CD4-positive, CD25-positive, alpha-beta regulatory T cell (primary cell): ENCODE results near the gene FILIP1L. TPM values are rescaled to one million over a fixed set of nuclear protein-coding genes. Genes with fewer than 3 reads are reported as not detected.
A peak's percentile ranks its signal among the peaks of the same experiment; 100 is the strongest.

Source experiments
- ATAC-seq, 2 donors: fragments of 150-1000 bp; cut with Tn5 transposase; one replicate each; pipeline ENCODE4 v1.10.0; 2021; ENCODE audit warnings: low read depth in 2 of 2, moderate number of reproducible peaks in 2 of 2, moderate library complexity in 1 of 2
- DNase-seq, 3 donors: peaks; one replicate each; pipeline versions ENCODE4 v3.0.0 to v3.0.0-alpha.2; 2012 to 2022; ENCODE audit warnings: mixed read lengths in 1 of 3
- H3K27ac ChIP-seq: one replicate; pipeline ENCODE4 v1.7.0; 2013; ENCODE audit warnings: mild to moderate bottlenecking, low read length; ENCODE audit not compliant: insufficient read depth, poor library complexity, severe bottlenecking
- H3K27me3 ChIP-seq: one replicate; pipeline ENCODE4 v1.7.0; 2013; ENCODE audit warnings: low read length; ENCODE audit not compliant: control insufficient read depth, insufficient read depth
- H3K36me3 ChIP-seq: one replicate; pipeline ENCODE4 v1.7.0; 2013; ENCODE audit warnings: mild to moderate bottlenecking, low read length, moderate library complexity; ENCODE audit not compliant: control insufficient read depth, insufficient read depth
- H3K4me1 ChIP-seq: 2 replicates; pipeline ENCODE4 v1.7.0; 2013; ENCODE audit warnings: mild to moderate bottlenecking, low read length; ENCODE audit not compliant: insufficient read depth, control insufficient read depth, poor library complexity, severe bottlenecking
- H3K4me3 ChIP-seq: one replicate; pipeline ENCODE4 v1.7.0; 2013; ENCODE audit warnings: low read depth, mild to moderate bottlenecking, low read length, moderate library complexity
- H3K9me3 ChIP-seq, 2 experiments: 1 replicate in 1 of 2; 2 replicates in 1 of 2; pipeline ENCODE4 v1.7.0; 2013; ENCODE audit warnings: low read length in 2 of 2, mild to moderate bottlenecking in 1 of 2, moderate library complexity in 1 of 2; ENCODE audit not compliant: control insufficient read depth in 2 of 2
- H3K27ac Mint-ChIP-seq, 3 donors: one replicate each; pipeline ENCODE4 v1.8.0; 2020 to 2022; ENCODE audit warnings: mild to moderate bottlenecking in 3 of 3, mixed read lengths in 3 of 3, moderate library complexity in 2 of 3
- H3K27me3 Mint-ChIP-seq: one replicate; pipeline ENCODE4 v1.8.0; 2022; ENCODE audit warnings: mild to moderate bottlenecking, mixed read lengths
- H3K36me3 Mint-ChIP-seq: one replicate; pipeline ENCODE4 v1.8.0; 2020; ENCODE audit warnings: mixed read lengths
- H3K4me1 Mint-ChIP-seq, 4 donors: one replicate each; pipeline ENCODE4 v1.8.0; 2020 to 2022; ENCODE audit warnings: mixed read lengths in 4 of 4, mild to moderate bottlenecking in 1 of 4
- H3K4me3 Mint-ChIP-seq, 4 donors: one replicate each; pipeline ENCODE4 v1.8.0; 2020 to 2022; ENCODE audit warnings: mild to moderate bottlenecking in 4 of 4, mixed read lengths in 4 of 4, moderate library complexity in 3 of 4
- H3K9me3 Mint-ChIP-seq, 7 donors: one replicate each; pipeline ENCODE4 v1.8.0; 2020 to 2022; ENCODE audit warnings: mixed read lengths in 7 of 7, mild to moderate bottlenecking in 3 of 7, moderate library complexity in 2 of 7
- polyA plus RNA-seq, 4 donors: library from polyadenylated mRNA; unstranded; fragments of 300-500 nt; fragmentation: Illumina TruSeq; gene quantifications; one replicate each; pipeline ENCODE4 v1.2.3, GENCODE V29; 2021
- total RNA-seq: library from RNA; stranded (reverse); gene quantifications from one replicate; pipeline ENCODE4 v1.2.3, GENCODE V29; 2022

Gene FILIP1L
- total and polyA plus RNA-seq, 5 donors from 2014 or later = 0.37 to 1.0 (median 0.65) TPM; not detected in 2

DNA sequence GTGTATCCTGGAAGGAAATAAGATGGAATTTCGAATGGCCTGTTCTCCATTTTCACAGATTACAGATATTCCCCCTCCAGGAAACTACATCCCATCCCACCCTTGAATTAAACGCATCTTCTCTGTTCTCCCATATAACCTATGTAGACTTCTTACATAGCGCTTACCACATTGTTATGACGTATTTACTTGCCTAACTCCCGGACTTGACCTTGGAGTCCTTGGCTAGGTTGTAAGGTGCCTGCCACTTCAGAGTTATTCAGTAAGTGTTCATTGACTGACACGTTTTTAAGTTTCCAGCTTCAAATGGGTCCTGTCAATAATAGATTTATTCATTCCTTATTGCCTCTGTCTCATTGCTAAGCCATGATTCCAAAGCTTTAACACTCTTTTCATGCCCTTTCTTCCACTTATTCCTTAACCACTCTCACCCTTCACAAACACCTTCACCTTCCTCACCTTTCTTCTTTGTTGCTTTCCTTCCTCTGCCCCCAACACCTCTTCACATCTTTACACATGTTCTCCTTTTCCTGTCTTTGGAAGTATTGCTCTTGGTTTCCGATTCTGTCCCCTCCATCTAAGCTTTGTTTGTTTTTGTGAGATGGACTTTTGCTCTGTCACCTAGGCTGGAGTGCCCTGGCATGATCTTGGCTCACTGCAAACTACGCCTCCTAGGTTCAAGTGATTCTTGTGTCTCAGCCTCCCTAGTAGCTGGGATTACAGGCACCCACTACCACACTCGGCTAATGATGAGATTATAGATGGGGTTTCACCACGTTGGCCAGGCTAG is 158.3 kb downstream of the FILIP1L start:
- no peaks in the 10 kb centered on the region for H3K9me3 ChIP-seq
- ATAC-seq (no peak), DNase-seq (no peak)
- no peak overlapping the region for H3K27ac Mint-ChIP-seq
- H3K27me3 Mint-ChIP-seq = no peaks in the 10 kb centered on the region
- no peak overlapping the region for H3K4me3 ChIP-seq
- H3K27ac ChIP-seq = no peak overlapping the region
- H3K4me1 Mint-ChIP-seq = peaks cover 0 to 10% (median 4%) of the 10 kb centered on the region in 4 donors
- H3K4me1 ChIP-seq = no peaks in the 10 kb centered on the region
- H3K36me3 ChIP-seq = no peaks in the 10 kb centered on the region
- peaks cover 4% of the 10 kb centered on the region for H3K36me3 Mint-ChIP-seq
- H3K9me3 Mint-ChIP-seq = no peaks in the 10 kb centered on the region
- no peak overlapping the region for H3K4me3 Mint-ChIP-seq
- H3K27me3 ChIP-seq = no peaks in the 10 kb centered on the region

DNA sequence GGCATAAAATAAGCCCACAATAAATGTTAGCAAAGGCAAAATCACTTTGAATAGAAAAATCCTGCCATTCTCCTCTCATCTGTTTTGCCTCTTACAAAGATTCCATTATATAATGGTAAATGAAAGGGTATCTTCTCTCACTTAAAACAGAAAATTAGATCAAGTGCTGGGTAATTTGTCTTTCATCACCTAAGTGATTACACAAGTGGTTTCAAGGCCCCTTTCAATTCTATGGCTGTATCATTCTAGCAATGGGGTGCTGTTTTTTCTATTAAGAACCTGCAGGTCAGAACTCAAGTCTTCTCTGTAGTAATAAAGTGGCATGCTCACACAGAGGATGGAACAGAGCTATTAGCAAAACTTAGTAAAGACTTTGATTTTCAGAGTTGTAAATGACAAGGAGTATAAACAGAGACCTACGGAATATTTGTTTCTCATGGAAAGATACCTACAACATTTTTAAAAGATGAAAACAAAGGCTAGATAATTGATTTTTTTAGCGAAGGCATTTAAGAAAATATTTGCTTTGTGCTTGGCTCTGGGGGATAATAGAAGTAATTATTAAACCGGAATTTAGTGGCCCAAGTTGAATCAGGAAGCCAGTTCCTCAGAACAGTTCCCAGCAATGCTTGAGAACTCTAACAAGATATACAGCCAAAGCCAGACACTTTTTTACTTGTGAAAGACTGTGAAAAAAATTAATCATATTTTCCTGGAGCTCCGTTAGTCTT is 159.2 kb downstream of the FILIP1L start:
- H3K27me3 Mint-ChIP-seq = no peaks in the 10 kb centered on the region
- DNase-seq = no peak

DNA sequence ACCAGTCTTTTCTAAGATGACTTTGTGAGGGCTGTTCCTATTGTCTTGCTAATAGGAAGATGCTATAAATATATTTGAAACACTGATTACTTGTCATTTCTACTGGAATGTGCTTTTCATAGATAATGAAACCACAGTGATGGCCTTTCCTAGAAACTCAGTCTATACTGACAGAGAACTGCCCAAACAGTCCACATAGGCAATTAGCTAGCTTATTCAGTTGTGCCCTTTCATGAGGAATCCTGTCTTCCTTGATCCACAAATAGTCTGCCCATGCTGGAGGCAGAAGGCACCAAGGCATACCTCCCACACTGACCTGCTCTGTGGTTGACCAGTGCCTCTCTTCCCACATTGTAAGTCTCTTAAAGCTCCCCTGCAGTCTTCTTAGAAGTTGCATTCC is 160.7 kb downstream of the FILIP1L start:
- H3K9me3 Mint-ChIP-seq = no peaks in the 10 kb centered on the region
- DNase-seq (no peak), ATAC-seq (no peak)
- peaks cover 0 to 10% (median 4%) of the 10 kb centered on the region in 4 donors for H3K4me1 Mint-ChIP-seq
- no peaks in the 10 kb centered on the region for H3K4me1 ChIP-seq
- H3K27me3 ChIP-seq = no peaks in the 10 kb centered on the region
- no peak overlapping the region for H3K4me3 Mint-ChIP-seq
- no peak overlapping the region for H3K27ac ChIP-seq
- H3K27ac Mint-ChIP-seq = peak overlapping the region in 1 of 3 donors; percentile 20
- H3K36me3 ChIP-seq = no peaks in the 10 kb centered on the region
- no peaks in the 10 kb centered on the region for H3K9me3 ChIP-seq
- peaks cover 4% of the 10 kb centered on the region for H3K36me3 Mint-ChIP-seq
- no peaks in the 10 kb centered on the region for H3K27me3 Mint-ChIP-seq
- no peak overlapping the region for H3K4me3 ChIP-seq

More for the DNA sequence above, 159.2 kb downstream of the FILIP1L start:
- Mint-ChIP-seq H3K4me3 (no peak overlapping the region), H3K27ac (no peak overlapping the region), H3K9me3 (no peaks in the 10 kb centered on the region), H3K4me1 (peaks cover 0 to 10% (median 4%) of the 10 kb centered on the region in 4 donors), H3K36me3 (peaks cover 4% of the 10 kb centered on the region)
- no peak for ATAC-seq
- no peak overlapping the region for H3K4me3 ChIP-seq
- no peaks in the 10 kb centered on the region for H3K9me3 ChIP-seq
- H3K27ac ChIP-seq = no peak overlapping the region
- no peaks in the 10 kb centered on the region for H3K4me1 ChIP-seq
- no peaks in the 10 kb centered on the region for H3K36me3 ChIP-seq
- no peaks in the 10 kb centered on the region for H3K27me3 ChIP-seq

- peaks cover 0 to 10% (median 3%) of the 10 kb centered on the region in 4 donors for H3K4me1 Mint-ChIP-seq
- Histone ChIP-seq H3K36me3 (no peaks in the 10 kb centered on the region), H3K9me3 (no peaks in the 10 kb centered on the region), H3K4me1 (no peaks in the 10 kb centered on the region), H3K27ac (no peak overlapping the region), H3K4me3 (no peak overlapping the region), H3K27me3 (no peaks in the 10 kb centered on the region)
- no peaks in the 10 kb centered on the region for H3K27me3 Mint-ChIP-seq
- no peak overlapping the region for H3K27ac Mint-ChIP-seq
- no peak overlapping the region for H3K4me3 Mint-ChIP-seq
- DNase-seq (no peak), ATAC-seq (no peak)
- H3K36me3 Mint-ChIP-seq = no peaks in the 10 kb centered on the region
- no peaks in the 10 kb centered on the region for H3K9me3 Mint-ChIP-seq
Measured at GRCh38 chr3:99952306-99952705, 162.0 kb downstream of the FILIP1L start.

DNA sequence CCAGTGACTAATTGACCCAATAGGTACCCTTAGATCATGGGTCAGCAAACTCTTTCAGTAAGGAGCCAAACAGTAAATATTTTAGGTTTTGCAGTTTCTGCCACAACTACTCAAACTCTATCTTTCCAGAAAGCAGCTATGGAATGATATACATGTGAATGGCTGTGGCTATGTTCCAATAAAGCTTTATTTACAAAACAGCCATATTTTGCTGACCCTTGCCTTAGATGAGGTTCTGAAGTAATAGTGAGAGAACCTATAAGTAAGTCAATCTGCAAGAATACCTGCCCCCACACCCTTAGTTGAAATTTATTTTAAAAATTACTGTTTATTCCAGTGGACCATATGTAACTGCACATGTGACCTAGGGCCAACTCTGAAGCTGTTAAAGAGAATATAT is 162.6 kb downstream of the FILIP1L start:
- no peaks in the 10 kb centered on the region for H3K36me3 ChIP-seq
- peaks cover 0 to 8% (median 3%) of the 10 kb centered on the region in 4 donors for H3K4me1 Mint-ChIP-seq
- DNase-seq = no peak

GRCh38 chr3:99950921-99951320 is 163.4 kb downstream of the FILIP1L start:
- DNase-seq = no peak
- Mint-ChIP-seq H3K9me3 (no peaks in the 10 kb centered on the region), H3K27ac (no peak overlapping the region), H3K4me1 (peaks cover 0 to 5% (median 1%) of the 10 kb centered on the region in 4 donors), H3K27me3 (no peaks in the 10 kb centered on the region), H3K36me3 (no peaks in the 10 kb centered on the region), H3K4me3 (no peak overlapping the region)
- no peak overlapping the region for H3K27ac ChIP-seq
- no peak for ATAC-seq
- no peaks in the 10 kb centered on the region for H3K4me1 ChIP-seq
- H3K27me3 ChIP-seq = no peaks in the 10 kb centered on the region
- H3K36me3 ChIP-seq = no peaks in the 10 kb centered on the region
- H3K9me3 ChIP-seq = no peaks in the 10 kb centered on the region
- H3K4me3 ChIP-seq = no peak overlapping the region

More for the DNA sequence above, 162.6 kb downstream of the FILIP1L start:
- no peaks in the 10 kb centered on the region for H3K27me3 Mint-ChIP-seq
- ATAC-seq = no peak
- no peak overlapping the region for H3K27ac ChIP-seq
- H3K4me3 ChIP-seq = no peak overlapping the region
- no peaks in the 10 kb centered on the region for H3K9me3 Mint-ChIP-seq
- no peaks in the 10 kb centered on the region for H3K27me3 ChIP-seq
- no peaks in the 10 kb centered on the region for H3K9me3 ChIP-seq
- H3K4me1 ChIP-seq = no peaks in the 10 kb centered on the region
- no peaks in the 10 kb centered on the region for H3K36me3 Mint-ChIP-seq
- H3K27ac Mint-ChIP-seq = no peak overlapping the region
- H3K4me3 Mint-ChIP-seq = no peak overlapping the region

- Mint-ChIP-seq H3K9me3 (no peaks in the 10 kb centered on the region), H3K4me1 (peaks cover 0 to 2% (median 1%) of the 10 kb centered on the region in 4 donors), H3K36me3 (no peaks in the 10 kb centered on the region), H3K27ac (no peak overlapping the region), H3K4me3 (no peak overlapping the region), H3K27me3 (no peaks in the 10 kb centered on the region)
- ATAC-seq (no peak), DNase-seq (no peak)
- H3K4me1 ChIP-seq = no peaks in the 10 kb centered on the region
- no peaks in the 10 kb centered on the region for H3K27me3 ChIP-seq
- no peaks in the 10 kb centered on the region for H3K36me3 ChIP-seq
- H3K27ac ChIP-seq = no peak overlapping the region
- no peaks in the 10 kb centered on the region for H3K9me3 ChIP-seq
- no peak overlapping the region for H3K4me3 ChIP-seq
Measured at GRCh38 chr3:99949956-99950670, 164.2 kb downstream of the FILIP1L start.
